ENCODE measurements around the gene THSD7A.

DNA sequence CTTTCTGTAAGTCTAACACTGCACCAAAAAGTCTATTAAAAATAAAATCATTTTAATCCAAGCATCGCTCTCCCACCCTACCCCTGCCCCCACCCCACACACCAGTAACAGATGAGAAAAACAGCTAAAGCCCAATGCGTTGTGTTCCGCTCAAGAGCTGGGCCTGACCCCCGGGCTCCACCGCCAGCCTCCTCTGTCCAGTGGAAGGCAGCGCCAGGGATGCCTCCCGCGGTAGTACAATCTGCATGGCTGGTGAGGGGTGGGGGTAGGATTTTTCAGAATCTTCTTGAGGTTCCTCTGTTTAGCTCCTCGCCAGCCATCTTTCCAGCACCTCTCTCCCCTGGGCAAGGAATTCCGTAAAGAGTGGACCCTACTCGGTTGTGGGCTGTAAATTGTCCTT is 12.1 kb downstream of the THSD7A start:
- TF ChIP-seq CTCF (IDR thresholded peaks at IDR 0.05; ENCODE audit: low read depth, low read length) (no peak), EZH2phosphoT487 (IDR thresholded peaks at IDR 0.05; ENCODE audit: low read depth) (no peak)
